Left cardiac atrium (tissue), 4 donors: Measurements from ENCODE around the gene E2F2. TPM values are rescaled to one million over a fixed set of nuclear protein-coding genes. Genes with fewer than 3 reads are reported as not detected.

Experiments
- ATAC-seq, 2 donors: fragments of 200-7000 bp; cut with Tn5 transposase; one replicate each; pipeline ENCODE4 v1.9.1; 2020; ENCODE audit warnings: mild to moderate bottlenecking in 2 of 2, moderate library complexity in 2 of 2
- DNase-seq: peaks from one replicate; pipeline ENCODE4 v3.0.0-alpha.2; 2020
- intact Hi-C, 2 donors: fragments of 100-400 bp; cut with DNase I; formaldehyde crosslinking; loops; one replicate each; pipeline versions ENCODE4 v1.14.1 to v1.15.1; 2022 to 2023
- total RNA-seq, 2 donors: library from RNA; stranded (reverse); fragmentation: NEBNext Ultra II Directional; extraction: Animal tissue kit (Norgen Biotek cat#: 25700); gene quantifications; one replicate each; pipeline ENCODE4 v1.2.1, GENCODE V29; 2021
- donor health status: DM: no; HTN: yes; CAD: no.
- donor health status: DM: no; HTN: yes; CAD: no; lungs with severe emphysema.
- donor health status: DM: yes; HTN: yes; CAD: no.
- donor health status: Dilated cardiomyopathy.

E2F2 gene
- total RNA-seq, 2 donors from 2014 or later = 0.18 to 1.3 TPM

DNA sequence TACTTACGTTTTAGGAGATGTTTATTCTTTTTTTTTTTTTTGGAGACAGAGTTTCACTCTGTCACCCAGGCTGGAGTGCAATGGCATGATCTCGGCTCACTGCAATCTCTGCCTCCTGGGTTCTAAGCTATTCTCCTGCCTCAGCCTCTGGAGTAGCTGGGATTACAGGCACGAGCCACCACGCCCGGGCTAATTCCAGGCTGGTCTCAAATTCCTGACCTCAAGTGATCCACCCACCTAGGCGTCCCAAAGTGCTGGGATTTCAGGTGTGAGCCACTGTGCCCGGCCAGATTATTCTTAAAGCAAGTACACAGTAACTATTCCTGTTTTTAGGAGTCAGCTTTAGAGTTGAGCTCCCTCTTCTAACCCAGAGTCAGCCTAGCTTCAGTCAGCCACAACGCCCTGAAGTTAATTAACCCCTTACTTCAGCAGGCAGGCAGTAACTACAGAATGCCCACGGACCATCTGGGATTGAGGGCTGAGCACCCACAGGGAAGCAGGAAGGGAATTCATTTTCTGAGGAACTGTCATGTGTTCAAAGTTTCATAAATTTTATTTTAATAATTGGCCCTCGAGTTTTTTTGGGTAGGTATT is 33.6 kb upstream of the E2F2 start:
- intact Hi-C loops = loop anchor here in 1 of 2 donors (5.0 kb wide), 1 partner anchor 128 kb away; the partner anchor contains the start of gene RPL11
- ATAC-seq (no peak), DNase-seq (no peak)

GRCh38 chr1:23563755-23564374 is 32.8 kb upstream of the E2F2 start:
- intact Hi-C loops = loop anchor here in 1 of 2 donors (5.0 kb wide), 1 partner anchor 128 kb away; the partner anchor contains the start of gene RPL11
- no peak for ATAC-seq

DNA sequence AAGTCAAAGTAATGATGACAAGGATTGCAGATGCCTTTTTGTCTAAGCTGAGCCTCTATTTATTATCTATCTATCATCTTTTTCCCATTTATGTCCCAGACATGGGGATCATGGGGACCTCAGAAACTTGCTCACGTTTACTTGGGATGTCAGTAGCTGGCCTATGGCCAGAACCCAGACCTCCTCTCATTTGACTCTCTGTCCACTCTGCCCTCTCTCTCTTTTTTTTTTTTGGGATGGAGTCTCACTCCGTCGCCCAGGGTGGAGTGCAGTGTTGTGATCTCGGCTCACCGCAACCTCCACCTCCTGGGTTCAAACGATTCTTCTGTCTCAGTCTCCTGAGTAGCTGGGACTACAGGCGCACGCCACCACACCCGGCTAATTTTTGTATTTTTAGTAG is 32.0 kb upstream of the E2F2 start:
- no peak for DNase-seq
- ATAC-seq = no peak
- intact Hi-C loops = loop anchor here in 1 of 2 donors (5.0 kb wide), 1 partner anchor 129 kb away; the partner anchor contains the start of gene RPL11

More at GRCh38 chr1:23563755-23564374, 32.8 kb upstream of the E2F2 start:
- no peak for DNase-seq

GRCh38 chr1:23562137-23562876 is 31.3 kb upstream of the E2F2 start:
- ATAC-seq (peak; percentile 82 to 84), DNase-seq (peak; percentile 99)
- intact Hi-C loops = loop anchor here in 1 of 2 donors (5.0 kb wide), 1 partner anchor 130 kb away; the partner anchor contains the start of gene RPL11

DNA sequence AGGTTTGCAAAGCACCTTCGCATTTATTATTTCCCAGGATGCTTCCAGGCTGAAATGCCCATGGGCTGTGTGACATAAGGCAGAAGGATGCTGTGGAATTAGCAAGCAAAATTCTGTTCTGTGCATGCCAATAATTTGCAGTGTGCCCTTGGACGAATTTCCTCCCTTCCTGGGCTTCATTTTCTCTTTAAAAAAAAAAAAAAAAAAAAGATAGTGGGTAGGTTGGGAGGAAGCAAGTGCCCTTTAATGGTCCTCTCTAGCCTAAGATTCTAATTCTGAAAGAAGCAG is 30.7 kb upstream of the E2F2 start:
- ATAC-seq = no peak
- intact Hi-C loops = loop anchor here in 1 of 2 donors (5.0 kb wide), 1 partner anchor 131 kb away; the partner anchor contains the start of gene RPL11
- no peak for DNase-seq

- ATAC-seq (no peak), DNase-seq (no peak)
- intact Hi-C loops = loop anchor here in 1 of 2 donors (5.0 kb wide), 1 partner anchor 131 kb away; the partner anchor contains the start of gene RPL11
Observed at GRCh38 chr1:23561076-23561812, 30.2 kb upstream of the E2F2 start.

GRCh38 chr1:23559985-23560741 is 29.1 kb upstream of the E2F2 start:
- DNase-seq (no peak), ATAC-seq (no peak)
- intact Hi-C loops = loop anchor here in 1 of 2 donors (5.0 kb wide), 1 partner anchor 132 kb away; the partner anchor contains the start of gene RPL11

DNA sequence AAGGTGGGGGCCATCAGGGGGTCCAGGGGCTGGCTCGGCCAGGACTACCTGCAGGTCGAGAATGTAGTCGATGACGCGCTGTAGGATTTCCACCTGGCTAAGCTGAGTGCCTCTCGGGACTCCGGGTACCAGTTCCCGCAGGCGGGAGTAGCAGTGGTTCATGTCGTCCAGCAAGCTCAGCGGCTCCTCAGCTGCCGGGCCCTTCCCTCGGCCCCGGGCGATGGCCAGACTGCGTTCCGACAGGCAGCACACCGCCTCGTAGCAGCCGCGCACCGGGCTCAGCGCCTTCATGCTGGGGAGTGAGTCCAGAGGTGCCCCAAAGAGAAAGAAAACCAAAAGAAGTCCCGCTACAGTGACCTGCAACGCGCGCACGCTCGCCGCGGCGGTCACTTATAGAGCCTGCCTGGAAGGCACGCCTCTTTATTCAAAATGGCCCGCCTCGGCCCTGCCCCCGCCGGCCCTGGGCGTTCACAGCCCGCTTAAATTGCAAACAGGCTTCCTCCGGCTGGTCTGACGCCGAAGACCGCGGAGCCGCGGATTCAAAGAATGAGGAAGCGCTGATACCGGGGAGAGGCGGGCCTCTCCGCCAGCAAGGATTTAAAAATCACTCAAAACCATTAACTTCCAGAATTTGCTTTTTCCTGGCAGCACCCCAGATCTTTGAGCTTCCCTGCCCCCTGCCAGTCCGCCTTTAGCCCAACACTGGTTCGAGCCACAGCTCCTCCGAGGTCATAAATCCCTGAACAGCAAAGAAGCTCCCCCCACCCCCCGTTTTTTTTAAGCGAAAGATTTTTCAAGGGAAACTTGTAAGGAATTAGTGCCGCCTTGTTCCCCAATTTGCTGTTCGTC is 28.3 kb upstream of the E2F2 start, which contains the start of gene ID3:
Gene ID3, minus strand, starts transcription at position 366 of the 849 bp plus-strand sequence. Its CDS starts 75 bp downstream, at position 291.
- peak; percentile 99 for DNase-seq
- intact Hi-C loops = no loop called here
- peak; percentile 74 to 75 for ATAC-seq

DNA sequence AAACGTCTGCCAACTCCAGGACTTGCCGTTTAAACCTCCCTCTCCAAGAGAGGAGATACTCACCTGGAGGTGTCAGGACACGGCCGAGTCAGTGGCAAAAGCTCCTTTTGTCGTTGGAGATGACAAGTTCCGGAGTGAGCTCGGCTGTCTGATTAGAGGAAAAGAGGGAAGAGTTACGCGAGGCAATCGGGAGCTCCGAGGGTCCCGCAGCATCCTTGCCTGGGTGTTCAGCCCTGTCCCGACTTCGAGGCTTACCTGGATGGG is 27.8 kb upstream of the E2F2 start:
- no peak for DNase-seq
- intact Hi-C loops = no loop called here
- no peak for ATAC-seq

- DNase-seq = peak; percentile 85
- intact Hi-C loops = no loop called here
- ATAC-seq = peak in 1 of 2 donors; percentile 9
Observed at GRCh38 chr1:23558140-23558871, 27.3 kb upstream of the E2F2 start.

DNA sequence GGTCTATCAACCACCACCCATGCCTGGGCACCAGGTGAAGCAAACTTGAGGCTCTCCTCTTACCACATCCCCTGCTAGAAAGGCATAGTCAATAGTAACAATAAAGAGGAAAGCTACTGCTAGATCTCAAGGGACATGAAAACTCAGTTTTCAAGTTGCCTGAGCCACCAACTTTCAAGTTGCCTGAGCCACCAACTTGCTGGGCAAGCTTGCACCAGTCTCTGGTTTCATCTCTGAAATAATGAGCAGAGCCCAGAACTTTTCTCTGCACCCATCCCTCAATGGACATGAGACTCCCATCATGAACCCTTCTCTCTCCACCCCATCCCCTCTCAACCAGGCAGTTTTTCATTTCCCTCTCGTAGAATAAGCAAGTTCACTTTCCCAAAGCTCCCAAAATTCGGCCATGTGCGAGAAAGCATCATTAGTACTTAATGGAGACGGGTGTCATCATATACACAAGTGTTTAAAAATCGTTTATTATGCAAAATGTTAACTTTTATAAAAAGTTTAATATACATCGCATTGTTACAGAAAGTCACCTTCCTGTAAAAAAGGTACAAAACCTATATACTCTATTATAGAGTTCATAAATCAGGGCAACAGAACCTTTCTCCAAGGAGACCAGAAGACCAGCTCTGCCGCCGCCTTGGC is 26.6 kb upstream of the E2F2 start:
- intact Hi-C loops = no loop called here
- no peak for ATAC-seq
- no peak for DNase-seq

DNA sequence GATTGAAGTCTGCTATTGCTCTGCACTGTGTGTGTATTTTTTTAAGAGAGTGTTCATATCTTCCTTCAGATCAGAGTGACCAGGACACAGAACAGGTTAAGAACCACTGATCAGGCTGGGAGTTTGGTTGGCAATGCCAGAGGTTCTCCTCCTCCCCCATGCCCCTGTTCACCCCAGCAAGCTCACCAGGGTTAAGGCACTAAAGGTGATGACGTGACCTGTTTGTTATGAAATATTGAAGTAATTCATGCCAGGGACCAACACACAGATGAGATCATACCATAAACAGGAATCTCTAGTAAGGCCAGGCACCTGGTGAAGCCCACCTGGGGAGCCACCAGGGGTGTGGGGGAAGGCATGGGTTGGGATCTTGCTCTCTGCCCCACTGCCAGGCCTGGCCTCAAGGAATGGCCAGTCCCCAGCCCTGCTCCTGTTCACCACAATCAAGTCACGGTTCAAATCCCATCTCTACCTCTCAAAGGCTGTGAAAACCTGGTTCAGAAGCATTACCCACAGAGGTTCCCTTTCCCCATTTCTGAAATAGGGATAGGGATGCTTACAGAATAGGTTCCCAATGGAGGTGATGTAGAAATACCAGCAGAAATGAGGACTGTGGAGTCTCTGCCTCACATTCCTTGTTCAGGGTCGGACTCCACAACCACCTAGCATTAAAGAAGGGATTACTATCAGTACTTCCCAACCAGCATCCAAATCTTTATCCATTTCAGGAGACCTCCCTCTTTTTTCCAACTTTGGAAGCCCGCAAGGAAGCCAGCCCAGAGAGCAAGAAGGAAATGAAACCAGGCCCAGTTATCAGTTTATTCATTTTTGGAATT is 25.8 kb upstream of the E2F2 start:
- DNase-seq = no peak
- ATAC-seq = no peak
- intact Hi-C loops = no loop called here

GRCh38 chr1:23555986-23556634 is 25.1 kb upstream of the E2F2 start:
- intact Hi-C loops = no loop called here
- peak in 1 of 2 donors; percentile 0 for ATAC-seq
- DNase-seq = no peak

- DNase-seq (no peak), ATAC-seq (peak in 1 of 2 donors; percentile 1)
- intact Hi-C loops = no loop called here
Observed at GRCh38 chr1:23555270-23555985, 24.4 kb upstream of the E2F2 start.
